Activated T-helper 1 cell treated with anti-CD3 and anti-CD28 coated beads, Interleukin-12 subunit alpha, Interleukin-12 subunit beta, Interleukin-2, Interleukin-4 antibody, amounts not matched to agents 30 ng/mL and 10 ng/mL and 1 ng/mL, durations not matched to agents 14 hours and 24 hours and 36 hours (primary cell): ENCODE data around the gene CDK6. TPM values are rescaled to one million over a fixed set of nuclear protein-coding genes. Genes with fewer than 3 reads are reported as not detected.

ENCODE experiments used
- DNase-seq: peaks from one replicate; pipeline ENCODE4 v3.0.0; 2021; ENCODE audit warnings: low spot score
- H3K27ac Mint-ChIP-seq: one replicate; pipeline ENCODE4 v1.8.0; 2021; ENCODE audit warnings: mild to moderate bottlenecking, mixed read lengths
- H3K27me3 Mint-ChIP-seq: one replicate; pipeline ENCODE4 v1.8.0; 2022; ENCODE audit warnings: mild to moderate bottlenecking, moderate library complexity, mixed read lengths; ENCODE audit not compliant: insufficient read depth
- H3K36me3 Mint-ChIP-seq: one replicate; pipeline ENCODE4 v1.8.0; 2021; ENCODE audit warnings: low read depth, mixed read lengths
- H3K4me1 Mint-ChIP-seq: one replicate; pipeline ENCODE4 v1.8.0; 2021; ENCODE audit warnings: low read depth, mixed read lengths
- H3K4me3 Mint-ChIP-seq: one replicate; pipeline ENCODE4 v1.8.0; 2021; ENCODE audit warnings: mild to moderate bottlenecking, moderate library complexity, mixed read lengths
- H3K9me3 Mint-ChIP-seq: one replicate; pipeline ENCODE4 v1.8.0; 2021; ENCODE audit warnings: mixed read lengths
- intact Hi-C: fragments of 100-400 bp; cut with micrococcal nuclease; formaldehyde crosslinking; loops from one replicate; pipeline ENCODE4 v1.15.1; 2024
- total RNA-seq: library from RNA; stranded (reverse); gene quantifications from 2 replicates; pipeline ENCODE4 v1.2.3, GENCODE V29; 2022

Gene CDK6
- total RNA-seq, 1 donor from 2014 or later, result 332 TPM

DNA sequence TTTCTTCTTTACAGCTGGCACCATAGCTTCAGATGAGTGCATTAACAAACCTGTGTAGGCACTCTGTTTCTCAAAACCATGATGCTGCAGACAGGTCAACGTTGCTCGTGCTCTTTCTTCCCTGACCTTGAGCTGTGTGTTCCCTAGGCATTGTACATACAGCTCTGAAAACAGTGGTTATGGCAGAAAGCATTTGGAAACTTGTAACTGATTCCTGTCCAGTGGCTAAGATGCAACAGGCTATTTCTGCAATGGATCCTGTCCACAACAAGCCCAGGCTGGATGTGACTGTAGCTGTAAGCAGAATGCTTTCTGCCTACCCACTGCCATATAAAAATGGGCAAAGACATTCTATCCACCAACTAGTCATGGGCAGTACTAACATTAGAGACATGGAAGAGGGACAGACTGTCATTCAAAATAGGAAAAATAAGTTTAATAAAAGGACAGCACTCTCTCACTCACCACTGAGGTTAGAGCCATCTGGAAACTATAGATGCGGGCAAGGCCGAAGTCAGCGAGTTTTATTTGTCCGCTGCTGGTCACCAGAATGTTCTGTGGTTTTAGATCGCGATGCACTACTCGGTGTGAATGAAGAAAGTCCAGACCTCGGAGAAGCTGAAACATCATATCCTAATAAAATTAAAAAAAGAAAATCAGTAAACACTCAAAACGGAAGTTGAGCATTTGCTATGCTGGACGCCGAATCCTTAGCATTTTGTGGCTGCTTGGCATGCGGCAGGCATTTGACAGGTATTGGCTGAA, 111.0 kb downstream of the CDK6 start:
- H3K4me1 Mint-ChIP-seq, result peaks cover 63% of the 10 kb centered on the region
- H3K9me3 Mint-ChIP-seq, result no peaks in the 10 kb centered on the region
- H3K27me3 Mint-ChIP-seq, result no peaks in the 10 kb centered on the region
- H3K36me3 Mint-ChIP-seq, result peaks cover 58% of the 10 kb centered on the region
- intact Hi-C loops, result no loop called here
- H3K4me3 Mint-ChIP-seq, result no peak overlapping the region
- H3K27ac Mint-ChIP-seq, result no peak overlapping the region
- DNase-seq, result no peak

DNA sequence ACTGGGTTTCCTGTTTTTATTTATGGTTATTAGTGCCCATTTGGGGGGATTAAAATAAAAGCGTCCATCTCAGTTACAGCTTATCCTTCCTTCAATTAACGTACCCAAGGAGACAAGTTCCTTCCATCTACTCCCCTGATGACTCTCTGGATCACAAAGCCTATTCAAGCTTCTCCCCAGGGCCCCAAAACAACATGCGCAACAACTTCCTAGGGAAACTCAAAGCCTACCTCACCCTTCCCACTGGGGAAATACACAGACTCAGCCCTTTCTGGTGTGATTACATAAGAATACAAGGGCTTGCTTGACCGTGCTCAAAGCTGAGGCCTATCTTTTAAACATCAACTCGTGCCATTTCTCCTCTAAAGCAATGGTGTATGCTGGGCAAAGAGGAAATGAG, 112.4 kb downstream of the CDK6 start:
- Mint-ChIP-seq H3K36me3 (peaks cover 50% of the 10 kb centered on the region), H3K27ac (peak overlapping the region; percentile 0), H3K27me3 (no peaks in the 10 kb centered on the region), H3K4me3 (no peak overlapping the region), H3K9me3 (no peaks in the 10 kb centered on the region), H3K4me1 (peaks cover 60% of the 10 kb centered on the region)
- DNase-seq, result no peak
- intact Hi-C loops, result no loop called here

DNA sequence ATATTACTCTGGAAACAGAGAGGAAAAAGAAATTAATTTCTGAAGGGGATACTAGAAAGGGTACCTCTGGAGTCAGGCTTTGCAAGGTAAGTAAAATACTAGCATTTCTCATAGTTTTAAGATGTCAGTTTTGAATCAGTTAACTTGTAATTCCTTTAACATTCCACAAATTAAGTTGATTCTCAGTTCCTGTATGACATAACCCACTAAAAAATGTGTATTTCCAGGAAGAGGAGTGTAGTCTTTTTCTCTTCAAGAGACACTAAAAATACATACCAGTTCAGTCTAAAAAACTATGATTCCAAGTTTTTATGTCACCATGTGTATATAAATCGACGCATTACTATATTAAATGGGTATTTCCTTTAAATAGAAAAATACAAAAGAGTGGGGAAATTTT, 113.2 kb downstream of the CDK6 start:
- intact Hi-C loops, result no loop called here
- Mint-ChIP-seq H3K4me3 (no peak overlapping the region), H3K27me3 (no peaks in the 10 kb centered on the region), H3K36me3 (peaks cover 55% of the 10 kb centered on the region), H3K4me1 (peaks cover 66% of the 10 kb centered on the region), H3K9me3 (no peaks in the 10 kb centered on the region), H3K27ac (no peak overlapping the region)
- no peak for DNase-seq

- no peak for DNase-seq
- Mint-ChIP-seq H3K9me3 (no peaks in the 10 kb centered on the region), H3K27ac (peak overlapping the region; percentile 68), H3K4me3 (no peak overlapping the region), H3K36me3 (peaks cover 59% of the 10 kb centered on the region), H3K4me1 (peaks cover 71% of the 10 kb centered on the region), H3K27me3 (no peaks in the 10 kb centered on the region)
- intact Hi-C loops, result no loop called here
These were observed 113.8 kb downstream of the CDK6 start for GRCh38 chr7:92722541-92722940.

DNA sequence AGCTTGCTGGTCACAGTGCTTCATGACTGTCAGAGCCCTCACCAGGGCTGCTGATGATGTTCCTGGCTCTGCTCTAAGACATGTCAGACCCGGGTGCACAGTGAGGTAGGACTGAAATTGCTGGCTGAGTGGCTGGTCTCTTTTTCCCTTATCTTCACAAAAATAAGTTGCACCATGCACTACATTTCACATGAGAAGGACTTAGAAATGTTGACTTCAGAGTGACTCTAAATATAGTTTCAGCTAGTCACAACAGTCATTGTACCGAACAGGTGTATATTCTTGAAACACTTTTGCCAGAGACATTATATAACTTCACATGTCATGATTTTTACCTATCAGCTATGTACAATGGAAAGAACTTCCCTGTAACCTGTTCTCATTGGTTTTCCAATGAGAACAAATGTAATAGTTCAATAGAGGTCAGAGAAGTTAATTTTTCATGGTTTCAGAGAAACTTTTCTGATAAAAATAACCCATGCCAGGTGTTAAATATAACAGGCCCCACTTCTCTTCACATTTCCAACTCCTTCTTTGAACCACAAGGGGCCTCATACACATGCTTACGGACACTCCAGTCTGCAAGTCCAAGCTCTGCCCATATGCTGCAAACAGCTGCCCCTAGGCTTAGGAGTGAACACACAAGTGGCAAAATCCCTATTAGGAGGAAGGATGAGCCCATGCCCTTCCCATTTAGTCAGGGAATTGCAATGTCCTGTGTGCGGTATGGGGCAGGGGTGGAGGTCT, 115.6 kb downstream of the CDK6 start:
- Mint-ChIP-seq H3K27ac (peak overlapping the region; percentile 69), H3K36me3 (peaks cover 61% of the 10 kb centered on the region), H3K4me3 (no peak overlapping the region), H3K4me1 (peaks cover 72% of the 10 kb centered on the region), H3K27me3 (no peaks in the 10 kb centered on the region), H3K9me3 (no peaks in the 10 kb centered on the region)
- no peak for DNase-seq
- intact Hi-C loops, result no loop called here

DNA sequence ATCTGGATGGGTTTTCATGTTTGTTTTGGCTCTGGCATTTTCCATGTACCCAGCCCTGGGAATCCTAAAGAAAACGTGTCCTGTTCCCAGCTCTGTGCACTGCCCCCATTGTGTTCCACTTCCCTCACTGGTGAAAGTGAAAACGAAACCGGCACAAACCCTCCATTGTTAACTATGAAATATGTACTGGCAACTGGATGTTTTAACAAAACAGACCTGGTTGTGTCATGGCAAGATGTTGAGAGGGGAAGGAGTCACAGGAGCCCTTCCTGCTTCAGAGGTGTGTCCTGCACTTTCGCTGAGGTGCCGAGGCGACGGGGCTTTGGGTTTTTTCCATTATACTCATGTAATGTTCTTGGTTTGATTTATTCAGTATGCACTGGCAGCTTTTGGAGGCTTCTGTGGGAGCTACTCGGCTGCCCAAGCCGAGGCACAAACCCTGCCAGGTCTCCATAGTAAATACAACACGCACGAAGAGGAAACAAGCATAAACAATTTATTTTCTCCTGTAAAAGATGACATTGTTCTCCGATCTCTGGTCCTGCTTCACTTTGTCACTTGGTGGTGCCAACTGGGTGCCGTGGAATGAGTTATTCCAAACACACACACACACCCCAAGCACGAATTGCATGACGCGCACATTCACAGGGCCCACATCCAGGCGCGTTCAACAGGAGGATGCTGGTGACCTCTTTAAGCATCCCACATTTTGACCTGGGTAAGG, 118.2 kb downstream of the CDK6 start:
- peaks cover 57% of the 10 kb centered on the region for H3K36me3 Mint-ChIP-seq
- peaks cover 72% of the 10 kb centered on the region for H3K4me1 Mint-ChIP-seq
- peak overlapping the region; percentile 85 for H3K27ac Mint-ChIP-seq
- intact Hi-C loops, result loop anchor here (1.0 to 5.0 kb wide), 7 partner anchors 10 to 191 kb away; partner anchors contain the start of genes PEX1 and RBM48
- peak; percentile 72 for DNase-seq
- H3K9me3 Mint-ChIP-seq, result no peaks in the 10 kb centered on the region
- no peaks in the 10 kb centered on the region for H3K27me3 Mint-ChIP-seq
- H3K4me3 Mint-ChIP-seq, result peak overlapping the region; percentile 81

DNA sequence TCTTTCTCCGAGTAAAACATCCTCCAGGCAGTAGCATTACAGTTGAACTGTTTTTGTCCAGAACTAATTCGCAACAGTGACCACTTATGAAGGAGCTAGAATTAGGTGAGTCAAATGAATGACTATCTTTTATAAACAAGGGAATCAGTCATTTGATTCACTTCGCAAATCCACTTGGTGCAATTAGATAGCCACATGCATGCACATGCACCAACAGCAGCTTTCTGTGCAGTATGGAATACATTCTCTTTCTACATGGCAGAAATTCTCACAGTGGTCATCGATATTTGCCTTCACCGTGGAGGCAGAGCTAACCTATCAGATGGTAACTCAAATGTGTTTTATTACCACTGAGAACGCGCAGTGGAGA, 118.8 kb downstream of the CDK6 start:
- DNase-seq, result no peak
- no peaks in the 10 kb centered on the region for H3K9me3 Mint-ChIP-seq
- H3K4me3 Mint-ChIP-seq, result peak overlapping the region; percentile 81
- intact Hi-C loops, result loop anchor here (2.0 to 5.0 kb wide), 2 partner anchors 15 to 190 kb away; partner anchors contain the start of genes PEX1 and RBM48
- H3K27me3 Mint-ChIP-seq, result no peaks in the 10 kb centered on the region
- peaks cover 57% of the 10 kb centered on the region for H3K36me3 Mint-ChIP-seq
- peaks cover 67% of the 10 kb centered on the region for H3K4me1 Mint-ChIP-seq
- H3K27ac Mint-ChIP-seq, result peak overlapping the region; percentile 85

- H3K36me3 Mint-ChIP-seq, result peaks cover 51% of the 10 kb centered on the region
- H3K27me3 Mint-ChIP-seq, result no peaks in the 10 kb centered on the region
- H3K27ac Mint-ChIP-seq, result peak overlapping the region; percentile 65
- H3K9me3 Mint-ChIP-seq, result no peaks in the 10 kb centered on the region
- DNase-seq, result no peak
- peaks cover 61% of the 10 kb centered on the region for H3K4me1 Mint-ChIP-seq
- intact Hi-C loops, result loop anchor here (2.0 to 5.0 kb wide), 2 partner anchors 14 to 190 kb away; partner anchors contain the start of genes PEX1 and RBM48
- H3K4me3 Mint-ChIP-seq, result no peak overlapping the region
These were observed 119.4 kb downstream of the CDK6 start for GRCh38 chr7:92716825-92717580.

- Mint-ChIP-seq H3K27me3 (no peaks in the 10 kb centered on the region), H3K36me3 (peaks cover 47% of the 10 kb centered on the region), H3K4me3 (no peak overlapping the region), H3K27ac (no peak overlapping the region), H3K9me3 (no peaks in the 10 kb centered on the region), H3K4me1 (peaks cover 57% of the 10 kb centered on the region)
- intact Hi-C loops, result loop anchor here (2.0 to 5.0 kb wide), 2 partner anchors 13 to 189 kb away; partner anchors contain the start of genes PEX1 and RBM48
- DNase-seq, result no peak
These were observed 120.4 kb downstream of the CDK6 start for GRCh38 chr7:92715963-92716362.

- H3K4me1 Mint-ChIP-seq, result peaks cover 59% of the 10 kb centered on the region
- H3K9me3 Mint-ChIP-seq, result no peaks in the 10 kb centered on the region
- DNase-seq, result no peak
- intact Hi-C loops, result loop anchor here (5.0 kb wide), 1 partner anchor 187 kb away; the partner anchor contains the start of genes PEX1 and RBM48
- H3K36me3 Mint-ChIP-seq, result peaks cover 46% of the 10 kb centered on the region
- H3K27ac Mint-ChIP-seq, result no peak overlapping the region
- H3K27me3 Mint-ChIP-seq, result no peaks in the 10 kb centered on the region
- no peak overlapping the region for H3K4me3 Mint-ChIP-seq
These were observed 121.6 kb downstream of the CDK6 start for GRCh38 chr7:92714767-92715166.

GRCh38 chr7:92714280-92714679, 122.1 kb downstream of the CDK6 start:
- peaks cover 59% of the 10 kb centered on the region for H3K4me1 Mint-ChIP-seq
- peaks cover 44% of the 10 kb centered on the region for H3K36me3 Mint-ChIP-seq
- intact Hi-C loops, result no loop called here
- no peak overlapping the region for H3K4me3 Mint-ChIP-seq
- H3K9me3 Mint-ChIP-seq, result no peaks in the 10 kb centered on the region
- peak overlapping the region; percentile 21 for H3K27ac Mint-ChIP-seq
- DNase-seq, result no peak
- no peaks in the 10 kb centered on the region for H3K27me3 Mint-ChIP-seq

DNA sequence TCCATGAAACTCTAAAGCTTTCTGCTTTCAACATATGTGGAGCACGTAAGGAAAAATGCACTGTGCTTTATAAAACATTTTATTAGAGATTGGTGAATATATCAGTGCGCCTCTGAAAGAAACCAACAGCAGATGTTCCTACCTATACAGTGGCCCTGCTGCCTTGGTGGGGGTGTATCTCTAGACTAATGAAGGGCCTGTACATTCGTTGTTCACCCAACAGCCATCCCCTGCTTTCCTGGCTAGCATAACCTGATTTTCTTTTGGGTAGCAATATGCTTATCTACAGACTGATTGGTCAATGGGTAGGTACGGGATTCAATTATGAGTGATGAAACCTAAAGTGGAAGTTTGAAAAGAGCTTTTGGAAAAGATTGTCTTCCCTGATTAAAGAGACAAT, 126.5 kb downstream of the CDK6 start:
- intact Hi-C loops, result loop anchor here (1.0 to 5.0 kb wide), 6 partner anchors 37 to 436 kb away; partner anchors contain the start of gene SAMD9
- Mint-ChIP-seq H3K4me1 (peaks cover 66% of the 10 kb centered on the region), H3K27ac (no peak overlapping the region), H3K9me3 (no peaks in the 10 kb centered on the region), H3K4me3 (no peak overlapping the region), H3K36me3 (peaks cover 42% of the 10 kb centered on the region), H3K27me3 (no peaks in the 10 kb centered on the region)
- DNase-seq, result no peak
